ENCODE data around the gene TPD52L1.

The TPD52L1 gene

DNA sequence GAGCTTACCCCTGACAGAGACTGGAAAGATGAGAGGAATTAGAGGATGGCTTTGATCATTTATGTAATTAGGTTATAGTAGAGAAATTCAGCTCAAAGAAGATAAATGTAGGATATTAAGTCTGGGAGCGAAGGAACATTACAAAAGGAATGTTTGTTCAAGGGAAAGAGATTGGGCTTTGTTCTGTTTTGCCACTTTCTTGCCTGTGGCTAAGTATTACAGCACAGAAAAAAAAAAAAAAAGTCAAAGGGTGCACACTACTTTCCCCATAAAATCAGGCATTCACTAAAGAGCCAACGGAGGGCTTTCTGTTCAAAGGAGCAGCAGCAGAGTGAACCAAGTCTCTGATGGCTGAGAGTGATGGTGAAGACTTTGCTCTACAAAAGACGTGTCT lies 153.2 kb downstream of the TPD52L1 start:
- H3K4me3 ChIP-seq (ENCODE audit: low read length), result no peak overlapping the region
- TF ChIP-seq, protein P1, sequence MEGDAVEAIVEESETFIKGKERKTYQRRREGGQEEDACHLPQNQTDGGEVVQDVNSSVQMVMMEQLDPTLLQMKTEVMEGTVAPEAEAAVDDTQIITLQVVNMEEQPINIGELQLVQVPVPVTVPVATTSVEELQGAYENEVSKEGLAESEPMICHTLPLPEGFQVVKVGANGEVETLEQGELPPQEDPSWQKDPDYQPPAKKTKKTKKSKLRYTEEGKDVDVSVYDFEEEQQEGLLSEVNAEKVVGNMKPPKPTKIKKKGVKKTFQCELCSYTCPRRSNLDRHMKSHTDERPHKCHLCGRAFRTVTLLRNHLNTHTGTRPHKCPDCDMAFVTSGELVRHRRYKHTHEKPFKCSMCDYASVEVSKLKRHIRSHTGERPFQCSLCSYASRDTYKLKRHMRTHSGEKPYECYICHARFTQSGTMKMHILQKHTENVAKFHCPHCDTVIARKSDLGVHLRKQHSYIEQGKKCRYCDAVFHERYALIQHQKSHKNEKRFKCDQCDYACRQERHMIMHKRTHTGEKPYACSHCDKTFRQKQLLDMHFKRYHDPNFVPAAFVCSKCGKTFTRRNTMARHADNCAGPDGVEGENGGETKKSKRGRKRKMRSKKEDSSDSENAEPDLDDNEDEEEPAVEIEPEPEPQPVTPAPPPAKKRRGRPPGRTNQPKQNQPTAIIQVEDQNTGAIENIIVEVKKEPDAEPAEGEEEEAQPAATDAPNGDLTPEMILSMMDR (conservative IDR thresholded peaks at IDR 0.05; ENCODE audit: low read length), result no peak
- DNase-seq (ENCODE audit: low read depth), result no peak

DNA sequence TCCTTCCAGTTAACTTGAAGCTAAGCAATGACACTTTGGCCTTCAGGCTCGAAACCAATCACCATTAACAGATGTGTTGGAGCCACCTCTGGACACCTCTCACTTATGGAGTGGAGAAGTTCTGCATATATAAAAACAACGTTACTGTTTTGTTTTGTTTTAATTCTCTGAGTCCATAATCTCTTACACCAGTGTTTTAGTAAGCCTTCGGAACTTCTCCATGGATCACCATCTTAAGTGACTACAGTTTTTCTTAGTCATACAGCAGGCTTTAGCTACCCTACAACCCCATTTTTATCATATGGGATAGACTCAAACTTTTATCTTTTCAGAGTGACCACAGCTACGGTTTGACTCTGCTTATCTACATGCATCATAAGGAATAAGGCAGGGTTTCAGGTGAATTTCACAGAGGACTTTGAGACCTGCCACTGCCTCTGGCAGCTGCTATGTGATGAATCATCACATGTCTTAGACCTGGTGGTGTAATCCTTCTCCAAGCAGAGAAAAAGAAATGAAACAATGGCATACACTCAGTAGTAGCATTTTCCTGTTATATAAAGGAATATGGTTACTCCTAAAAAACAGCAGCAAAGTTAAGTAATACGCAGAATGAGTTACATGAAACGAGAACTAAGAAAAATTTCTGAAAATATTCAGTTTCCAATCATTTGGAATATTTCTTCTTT lies 153.7 kb downstream of the TPD52L1 start:
- H3K4me3 ChIP-seq (ENCODE audit: low read length), result no peak overlapping the region
- DNase-seq (ENCODE audit: low read depth), result no peak
- TF ChIP-seq, protein P1 (conservative IDR thresholded peaks at IDR 0.05; ENCODE audit: low read length), result no peak

DNA sequence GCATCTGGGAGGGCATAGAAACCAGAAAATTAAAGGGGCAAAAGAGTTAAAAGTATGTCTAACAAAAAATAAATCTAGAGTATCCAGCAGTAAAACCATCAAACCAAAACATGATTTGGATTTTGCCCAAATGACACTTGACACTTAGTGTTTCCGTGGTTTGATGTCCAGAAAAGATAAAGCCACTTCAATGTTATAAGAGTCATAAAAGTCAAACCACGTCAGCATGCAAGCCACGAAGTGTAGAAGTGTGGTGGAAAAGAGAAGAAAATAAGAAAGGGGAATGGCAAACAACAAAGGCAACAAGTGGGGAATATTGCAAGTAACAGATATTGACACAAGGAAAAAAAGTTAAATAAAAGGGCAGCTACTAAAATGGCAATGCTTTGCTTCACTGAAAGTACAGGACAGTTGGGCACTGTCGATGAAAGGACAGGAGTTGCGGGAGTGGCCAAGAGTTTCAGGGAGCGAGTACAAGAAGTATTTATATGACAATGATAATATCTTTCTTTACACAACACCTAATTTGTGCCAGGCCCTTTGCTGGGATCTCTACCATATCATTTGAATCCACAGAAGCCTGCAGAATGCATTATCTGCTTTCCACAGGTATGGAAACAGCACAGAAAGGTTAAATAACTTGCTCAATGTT lies 154.5 kb downstream of the TPD52L1 start:
- DNase-seq (ENCODE audit: low read depth), result no peak

DNA sequence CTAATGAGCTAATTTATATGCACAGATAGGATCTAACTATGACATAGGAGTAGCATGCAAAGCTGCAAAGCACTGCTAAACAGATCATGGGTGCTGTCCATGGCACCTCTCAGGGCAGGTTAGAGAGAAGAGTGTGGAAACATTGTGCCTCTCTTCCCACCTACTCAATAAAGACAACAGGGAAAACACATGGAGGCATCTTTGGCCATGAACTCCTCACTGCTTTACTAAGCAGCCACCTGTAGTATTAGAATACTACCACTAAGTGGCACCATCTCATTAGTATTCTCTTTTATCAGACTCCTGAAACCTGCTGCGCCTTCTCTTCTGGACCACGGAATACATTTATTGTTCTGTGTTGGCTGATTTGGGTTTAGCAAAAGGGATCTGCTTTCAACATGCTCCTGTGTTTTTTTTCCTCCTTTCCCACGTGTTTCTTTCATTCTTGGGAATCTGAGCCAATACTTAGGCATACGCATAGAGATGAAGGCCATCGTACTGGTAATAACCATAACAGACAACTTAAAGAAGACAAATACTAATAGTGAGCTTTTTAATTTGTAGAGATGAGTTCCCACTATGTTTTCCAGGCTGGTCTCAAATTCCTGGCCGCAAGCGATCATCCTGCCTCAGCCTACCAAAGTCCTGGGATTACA lies 157.5 kb downstream of the TPD52L1 start:
- TF ChIP-seq, protein P1 (conservative IDR thresholded peaks at IDR 0.05; ENCODE audit: low read length), result peak; percentile 84
- no peak overlapping the region for H3K4me3 ChIP-seq (ENCODE audit: low read length)
- DNase-seq (ENCODE audit: low read depth), result peak; percentile 63

More for the DNA sequence above, 154.5 kb downstream of the TPD52L1 start:
- no peak overlapping the region for H3K4me3 ChIP-seq (ENCODE audit: low read length)
- TF ChIP-seq, protein P1 (conservative IDR thresholded peaks at IDR 0.05; ENCODE audit: low read length), result no peak

DNA sequence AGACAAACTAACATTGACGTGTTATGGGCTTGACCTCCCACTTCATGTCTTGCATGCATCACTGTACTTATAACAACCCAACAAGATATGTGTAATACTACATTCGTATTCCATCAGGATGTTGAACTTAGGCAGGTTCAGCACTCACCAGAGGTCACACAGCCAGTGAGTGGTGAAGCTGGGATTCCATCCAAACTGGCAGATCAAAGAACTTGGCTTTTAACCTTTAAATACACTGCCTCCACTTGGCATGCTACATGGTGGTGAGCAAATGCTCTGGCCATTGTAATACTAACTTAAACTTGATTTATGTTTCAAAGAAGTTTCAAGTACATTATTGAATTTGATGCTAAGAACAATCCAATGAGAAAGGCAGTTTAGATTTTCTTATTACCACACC lies 158.9 kb downstream of the TPD52L1 start:
- TF ChIP-seq, protein P1 (conservative IDR thresholded peaks at IDR 0.05; ENCODE audit: low read length), result no peak
- no peak overlapping the region for H3K4me3 ChIP-seq (ENCODE audit: low read length)
- no peak for DNase-seq (ENCODE audit: low read depth)

DNA sequence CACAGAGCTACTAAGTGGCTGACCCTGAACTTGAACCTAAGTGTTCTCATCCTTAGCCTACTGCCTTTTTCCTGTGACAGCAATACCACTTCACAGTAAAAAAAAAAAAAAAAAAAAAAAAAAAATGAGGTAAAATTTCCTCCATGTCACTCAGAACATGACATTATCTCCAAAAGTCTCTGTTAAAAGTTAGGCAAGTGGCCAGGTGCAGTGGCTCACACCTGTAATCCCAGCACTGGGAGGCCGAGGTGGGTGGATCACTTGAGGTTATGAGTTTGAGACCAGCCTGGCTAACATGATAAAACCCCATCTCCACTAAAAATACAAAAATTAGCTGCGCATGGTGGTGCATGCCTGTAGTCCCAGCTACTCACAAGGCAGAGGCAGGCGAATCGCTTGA lies 159.4 kb downstream of the TPD52L1 start:
- no peak for DNase-seq (ENCODE audit: low read depth)
- no peak overlapping the region for H3K4me3 ChIP-seq (ENCODE audit: low read length)
- TF ChIP-seq, protein P1 (conservative IDR thresholded peaks at IDR 0.05; ENCODE audit: low read length), result no peak
